ENCODE results near the gene GTF2E1.

- no peak for TF ChIP-seq CTCF (IDR thresholded peaks at IDR 0.05)
- TF ChIP-seq EZH2 (IDR thresholded peaks at IDR 0.05): no peak
These were observed 78.2 kb downstream of the GTF2E1 start for GRCh38 chr3:120820748-120821147.
